Endothelial cell of umbilical vein (primary cell): Measurements from ENCODE around the gene VDR. TPM values are rescaled to one million over a fixed set of nuclear protein-coding genes. Genes with fewer than 3 reads are reported as not detected.

ENCODE experiments used
- BruUV-seq: library from RNA; stranded (reverse); fragments of 400-500 nt; replicated peaks from 2 replicates; lab custom pipeline; 2021; lab: Mats Ljungman, UMichigan
- CTCF ChIA-PET: fragments of 300-600, 350-600 bp; sonication (Branson Sonifier 250); formaldehyde crosslinking; loops from one replicate; lab custom pipeline; 2021; ENCODE audit warnings: antibody characterized with exemption, inconsistent platforms; lab: Charles Lee
- POLR2A ChIA-PET: fragments of 300-600, 350-600 bp; sonication (Branson Sonifier 250); formaldehyde crosslinking; loops from one replicate; lab custom pipeline; 2021; ENCODE audit warnings: antibody characterized with exemption, inconsistent platforms; lab: Charles Lee
- DNase-seq: peaks from one replicate; pipeline ENCODE4 v3.0.0-alpha.2; 2011; ENCODE audit warnings: low read depth, low spot score
- FAIRE-seq: peaks from 2 replicates; lab custom pipeline; 2011; peaks lifted over from hg19 to GRCh38; lab: Jason Lieb, UNC
- H2AFZ ChIP-seq: 2 replicates; pipeline ENCODE4 v1.6.0; 2012; ENCODE audit warnings: low read depth, low read length, control low read depth, inconsistent platforms
- H3K27ac ChIP-seq: 2 replicates; pipeline ENCODE4 v1.5.1; 2011; ENCODE audit warnings: low read depth, mild to moderate bottlenecking, control low read depth, low read length, moderate library complexity; ENCODE audit not compliant: insufficient read depth
- H3K27me3 ChIP-seq, 2 experiments: 2 replicates each; pipeline versions ENCODE4 v1.6.0 to v1.6.1; 2011; ENCODE audit warnings: low read length in 2 of 2, mixed read lengths in 1 of 2; ENCODE audit not compliant: control insufficient read depth in 2 of 2, insufficient read depth in 2 of 2
- H3K36me3 ChIP-seq, 2 experiments: 2 replicates in 1 of 2; 3 replicates in 1 of 2; pipeline ENCODE4 v1.5.1; 2011; ENCODE audit warnings: low read length in 2 of 2, mild to moderate bottlenecking in 1 of 2, moderate library complexity in 1 of 2; ENCODE audit not compliant: control insufficient read depth in 2 of 2, insufficient read depth in 2 of 2; ENCODE audit errors: extremely low read depth in 1 of 2
- H3K4me1 ChIP-seq: 3 replicates; pipeline ENCODE4 v1.5.1; 2011; ENCODE audit warnings: mild to moderate bottlenecking, low read length; ENCODE audit not compliant: control insufficient read depth, insufficient read depth; ENCODE audit errors: extremely low read depth
- H3K4me2 ChIP-seq: 2 replicates; pipeline ENCODE4 v1.6.1; 2011; ENCODE audit warnings: low read length, control low read depth, mixed read lengths; ENCODE audit not compliant: insufficient read depth
- H3K4me3 ChIP-seq, 3 experiments: fragments of 200-600 bp in 1 of 3; sonication (generic), shearing (Covaris generic) in 1 of 3; replicated peaks in 1 of 3; 2 replicates each; pipeline ENCODE4 v1.5.1; 2011 to 2016; ENCODE audit warnings: control low read depth in 3 of 3, low read length in 3 of 3, mild to moderate bottlenecking in 2 of 3, inconsistent platforms in 1 of 3, low read depth in 1 of 3, moderate library complexity in 1 of 3; ENCODE audit not compliant: insufficient read depth in 1 of 3
- H3K79me2 ChIP-seq: 2 replicates; pipeline ENCODE4 v1.6.0; 2012; ENCODE audit warnings: low read length, inconsistent platforms; ENCODE audit not compliant: control insufficient read depth, insufficient read depth
- H3K9ac ChIP-seq: replicated peaks from 2 replicates; pipeline ENCODE3; 2011; ENCODE audit warnings: low read length, control low read depth; ENCODE audit not compliant: insufficient read depth; ENCODE audit errors: extremely low read depth
- H3K9me1 ChIP-seq: replicated peaks from 3 replicates; pipeline ENCODE4 v1.6.0; 2011; ENCODE audit warnings: mild to moderate bottlenecking, low read length; ENCODE audit not compliant: control insufficient read depth, insufficient read depth; ENCODE audit errors: extremely low read depth
- H3K9me3 ChIP-seq: replicated peaks from 2 replicates; pipeline ENCODE4 v1.5.1; 2012; ENCODE audit warnings: low read length, inconsistent platforms; ENCODE audit not compliant: control insufficient read depth, insufficient read depth
- H4K20me1 ChIP-seq: replicated peaks from 2 replicates; pipeline ENCODE3; 2011; ENCODE audit warnings: mild to moderate bottlenecking, low read length; ENCODE audit not compliant: control insufficient read depth, insufficient read depth; ENCODE audit errors: extremely low read depth
- EZH2 ChIP-seq: IDR thresholded peaks from 2 replicates; pipeline ENCODE4 v1.6.1; 2012; ENCODE audit warnings: borderline replicate concordance, low read depth, mild to moderate bottlenecking, moderate library complexity, low read length, inconsistent platforms; ENCODE audit not compliant: severe bottlenecking
- FOS ChIP-seq: IDR thresholded peaks from 2 replicates; pipeline ENCODE4 v1.6.1; 2011; ENCODE audit warnings: mild to moderate bottlenecking, low read length, moderate library complexity, borderline replicate concordance; ENCODE audit not compliant: insufficient read depth
- GATA2 ChIP-seq: IDR thresholded peaks from 2 replicates; pipeline ENCODE4 v1.7.0; 2011; ENCODE audit warnings: low read depth, mild to moderate bottlenecking, moderate library complexity, mixed read lengths, low read length; ENCODE audit not compliant: insufficient read length, insufficient read depth
- JUN ChIP-seq: IDR thresholded peaks from 2 replicates; pipeline ENCODE4 v1.6.1; 2011; ENCODE audit warnings: borderline replicate concordance, low read depth; ENCODE audit not compliant: insufficient read length, insufficient read depth
- MYC ChIP-seq: IDR thresholded peaks from one replicate; pipeline ENCODE4 v1.6.1; 2011; ENCODE audit warnings: mild to moderate bottlenecking, low read depth, low read length
- POLR2A ChIP-seq: IDR thresholded peaks from 2 replicates; pipeline ENCODE4 v1.6.1; 2012; ENCODE audit warnings: low read depth, mild to moderate bottlenecking, control low read depth, low read length
- POLR2AphosphoS5 ChIP-seq: IDR thresholded peaks from 2 replicates; pipeline ENCODE4 v1.6.1; 2012; ENCODE audit warnings: low read depth, mild to moderate bottlenecking, control low read depth, low read length, moderate library complexity; ENCODE audit not compliant: insufficient read depth
- dilution Hi-C: fragments of 300-500 bp; cut with MboI; formaldehyde crosslinking; loops from one replicate; pipeline ENCODE4 v1.15.0; 2019; ENCODE audit warnings: low sequenced_read_pairs; ENCODE audit not compliant: extremely low pct_ligation_motif_present
- intact Hi-C: fragments of 100-400 bp; cut with micrococcal nuclease; formaldehyde crosslinking; loops from one replicate; pipeline ENCODE4 v1.10.0; 2022
- polyA plus RNA-seq, 4 experiments: library from polyadenylated mRNA; depleted of rRNA in 3 of 4; stranded (reverse) in 3 of 4; unstranded in 1 of 4; fragments of >200 nt; gene quantifications; 2 replicates each; pipeline versions ENCODE4 v1.2.1 to v1.2.3, GENCODE V29; 2011 to 2012; ENCODE audit warnings: missing spikeins in 1 of 4
- total RNA-seq: library from RNA; stranded (reverse); gene quantifications from 2 replicates; pipeline ENCODE4 v1.2.3, GENCODE V29; 2021
- TF ChIP-seq, protein P1 (sequence below): IDR thresholded peaks from 2 replicates; pipeline ENCODE4 v1.6.1; 2011; ENCODE audit not compliant: insufficient read depth, insufficient read length
- TF ChIP-seq, protein P2 (sequence below), 2 donors: IDR thresholded peaks; 1 replicate in 1 of 2; 2 replicates in 1 of 2; pipeline ENCODE4 v1.5.1; 2011; ENCODE audit warnings: low read length in 2 of 2, mild to moderate bottlenecking in 2 of 2, moderate library complexity in 2 of 2, control low read depth in 1 of 2, inconsistent platforms in 1 of 2, low read depth in 1 of 2; ENCODE audit not compliant: insufficient read depth in 1 of 2; ENCODE audit errors: extremely low read depth in 1 of 2

Gene VDR
- total and polyA plus RNA-seq, 2 donors (not counting 3 experiments of a cell fraction or from before 2014, with no cell fraction given) = 0.73 to 0.91 TPM

DNA sequence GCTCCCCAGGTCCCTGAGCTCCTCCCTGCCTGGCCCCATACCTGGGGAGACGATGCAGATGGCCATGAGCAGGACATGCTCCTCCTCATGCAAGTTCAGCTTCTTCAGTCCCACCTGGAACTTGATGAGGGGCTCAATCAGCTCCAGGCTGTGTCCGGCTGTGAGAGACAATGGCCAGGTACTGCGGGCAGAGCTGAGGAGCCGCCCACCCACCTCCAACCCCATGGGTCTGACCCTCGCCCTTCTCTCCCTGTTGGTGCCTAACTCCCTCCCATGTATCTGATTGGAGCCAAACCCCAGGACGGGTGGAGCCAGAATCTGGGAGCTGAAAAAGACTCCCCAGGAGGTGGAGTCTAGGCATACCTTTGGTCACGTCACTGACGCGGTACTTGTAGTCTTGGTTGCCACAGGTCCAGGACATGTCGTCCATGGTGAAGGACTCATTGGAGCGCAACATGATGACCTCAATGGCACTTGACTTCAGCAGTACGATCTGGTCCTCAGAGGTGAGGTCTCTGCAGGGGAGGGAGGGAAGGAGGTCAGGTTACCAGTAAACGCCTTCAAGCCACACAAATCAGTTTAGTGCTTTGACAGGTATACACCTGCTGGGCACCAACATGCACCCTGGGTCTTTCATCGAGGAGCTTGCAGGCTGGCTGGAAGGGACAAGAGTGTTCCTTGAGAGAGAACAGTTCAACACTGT is 58.3 kb downstream of the VDR start:
- Histone ChIP-seq H3K79me2 (no peaks in the 10 kb centered on the region), H3K36me3 (no peaks in the 10 kb centered on the region), H3K9me1 (no peaks in the 10 kb centered on the region), H3K4me3 (no peak overlapping the region), H3K4me1 (peaks cover 7% of the 10 kb centered on the region), H2AFZ (no peak overlapping the region), H3K9me3 (no peaks in the 10 kb centered on the region), H3K27ac (no peak overlapping the region), H4K20me1 (no peaks in the 10 kb centered on the region), H3K4me2 (no peak overlapping the region), H3K27me3 (no peaks in the 10 kb centered on the region), H3K9ac (no peak overlapping the region)
- dilution Hi-C loops (no loop called here), intact Hi-C loops (no loop called here)
- ChIA-PET CTCF (interaction anchor here (0.7 to 4.1 kb wide), 7 partner anchors 8 to 105 kb away, joined by 3 to 21 read pairs (median 3); partner anchors contain the start of gene VDR), POLR2A (no interaction called here)
- no peak for DNase-seq
- no peak for FAIRE-seq
- TF ChIP-seq JUN (no peak), POLR2A (no peak), GATA2 (no peak), FOS (no peak), MYC (no peak), EZH2 (no peak), POLR2AphosphoS5 (no peak)
- TF ChIP-seq, protein P1, sequence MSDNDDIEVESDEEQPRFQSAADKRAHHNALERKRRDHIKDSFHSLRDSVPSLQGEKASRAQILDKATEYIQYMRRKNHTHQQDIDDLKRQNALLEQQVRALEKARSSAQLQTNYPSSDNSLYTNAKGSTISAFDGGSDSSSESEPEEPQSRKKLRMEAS = no peak
- TF ChIP-seq, protein P2, sequence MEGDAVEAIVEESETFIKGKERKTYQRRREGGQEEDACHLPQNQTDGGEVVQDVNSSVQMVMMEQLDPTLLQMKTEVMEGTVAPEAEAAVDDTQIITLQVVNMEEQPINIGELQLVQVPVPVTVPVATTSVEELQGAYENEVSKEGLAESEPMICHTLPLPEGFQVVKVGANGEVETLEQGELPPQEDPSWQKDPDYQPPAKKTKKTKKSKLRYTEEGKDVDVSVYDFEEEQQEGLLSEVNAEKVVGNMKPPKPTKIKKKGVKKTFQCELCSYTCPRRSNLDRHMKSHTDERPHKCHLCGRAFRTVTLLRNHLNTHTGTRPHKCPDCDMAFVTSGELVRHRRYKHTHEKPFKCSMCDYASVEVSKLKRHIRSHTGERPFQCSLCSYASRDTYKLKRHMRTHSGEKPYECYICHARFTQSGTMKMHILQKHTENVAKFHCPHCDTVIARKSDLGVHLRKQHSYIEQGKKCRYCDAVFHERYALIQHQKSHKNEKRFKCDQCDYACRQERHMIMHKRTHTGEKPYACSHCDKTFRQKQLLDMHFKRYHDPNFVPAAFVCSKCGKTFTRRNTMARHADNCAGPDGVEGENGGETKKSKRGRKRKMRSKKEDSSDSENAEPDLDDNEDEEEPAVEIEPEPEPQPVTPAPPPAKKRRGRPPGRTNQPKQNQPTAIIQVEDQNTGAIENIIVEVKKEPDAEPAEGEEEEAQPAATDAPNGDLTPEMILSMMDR (IDR thresholded peaks at IDR 0.05; ENCODE audit: extremely low read depth in 1 of 2, insufficient read depth in 1 of 2, low read depth in 1 of 2, low read length in 2 of 2) = no peak
- no TSS peak for BruUV-seq
